Central memory CD8-positive, alpha-beta T cell (primary cell): ENCODE results near the gene SLC25A41.
"Not testable (repeated sequence)": the region's sequence is repeated elsewhere in the genome, so short reads cannot be mapped to it uniquely, and the experiment has no call there.

Experiments used
- ATAC-seq: fragments of 150-1000 bp; cut with Tn5 transposase; replicated peaks from 2 replicates; pipeline ENCODE4 v1.10.0; 2022; ENCODE audit warnings: mild to moderate bottlenecking, moderate FRiP score, moderate number of reproducible peaks; ENCODE audit not compliant: poor library complexity, severe bottlenecking; ENCODE audit errors: extremely low read depth
- DNase-seq, 2 donors: peaks; one replicate each; pipeline ENCODE4 v3.0.0; 2021; ENCODE audit warnings: low spot score in 2 of 2
- H3K27ac Mint-ChIP-seq: one replicate; pipeline ENCODE4 v1.8.0; 2022; ENCODE audit warnings: low read depth, mild to moderate bottlenecking, moderate library complexity, mixed read lengths
- H3K27me3 Mint-ChIP-seq: one replicate; pipeline ENCODE4 v1.8.0; 2022; ENCODE audit warnings: mixed read lengths
- H3K36me3 Mint-ChIP-seq: one replicate; pipeline ENCODE4 v1.8.0; 2022; ENCODE audit warnings: mild to moderate bottlenecking, moderate library complexity, mixed read lengths; ENCODE audit not compliant: insufficient read depth
- H3K4me1 Mint-ChIP-seq: one replicate; pipeline ENCODE4 v1.8.0; 2022; ENCODE audit warnings: mixed read lengths
- H3K4me3 Mint-ChIP-seq: one replicate; pipeline ENCODE4 v1.8.0; 2022; ENCODE audit warnings: mild to moderate bottlenecking, moderate library complexity, mixed read lengths
- H3K9me3 Mint-ChIP-seq: one replicate; pipeline ENCODE4 v1.8.0; 2022; ENCODE audit warnings: mixed read lengths

SLC25A41 gene

DNA sequence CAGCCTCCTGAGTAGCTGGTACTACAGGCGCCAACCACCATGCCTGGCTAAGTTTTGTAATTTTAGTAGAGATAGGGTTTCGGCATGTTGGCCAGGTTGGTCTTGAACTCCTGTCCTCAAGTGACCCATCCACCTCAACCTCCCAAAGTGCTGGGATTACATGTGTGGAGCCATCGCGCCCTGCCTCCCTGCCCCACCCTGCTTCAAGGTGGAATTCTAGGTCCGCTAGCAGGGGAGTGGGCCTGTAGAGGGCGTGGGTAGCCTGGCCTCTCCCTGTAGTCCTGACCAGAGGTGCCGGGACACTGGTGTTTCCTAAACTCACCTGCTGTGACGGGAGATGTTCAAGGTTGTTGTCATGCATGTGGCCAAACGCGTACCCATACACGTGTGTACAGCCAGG is 398 bp downstream of the SLC25A41 start:
- H3K27me3 Mint-ChIP-seq = no peaks in the 10 kb centered on the region
- H3K4me3 Mint-ChIP-seq = no peak overlapping the region
- DNase-seq = no peak
- no peak for ATAC-seq
- H3K4me1 Mint-ChIP-seq = peaks cover 11% of the 10 kb centered on the region
- no peaks in the 10 kb centered on the region for H3K9me3 Mint-ChIP-seq
- H3K27ac Mint-ChIP-seq = no peak overlapping the region
- H3K36me3 Mint-ChIP-seq = no peaks in the 10 kb centered on the region

DNA sequence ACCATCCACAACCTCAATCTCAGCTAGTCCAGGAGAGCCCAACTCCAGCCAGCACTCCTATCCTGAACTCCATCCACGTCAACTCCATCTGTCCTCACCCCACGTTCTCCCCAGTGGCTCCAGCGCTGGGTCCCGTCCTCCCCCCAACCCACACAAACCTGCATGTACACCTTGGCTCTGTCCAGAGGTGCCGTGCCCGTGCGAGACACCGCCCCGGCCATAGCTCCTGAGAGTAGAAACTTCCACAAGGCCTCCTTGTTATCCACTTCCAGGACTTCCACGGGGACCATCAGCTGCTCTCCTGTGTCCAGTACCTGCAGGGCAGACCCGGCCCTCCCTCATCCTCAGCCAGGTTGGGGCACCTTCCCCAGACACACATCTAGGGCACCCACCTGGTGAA is 1.7 kb downstream of the SLC25A41 start:
- no peak overlapping the region for H3K4me3 Mint-ChIP-seq
- H3K4me1 Mint-ChIP-seq = peaks cover 11% of the 10 kb centered on the region
- no peaks in the 10 kb centered on the region for H3K36me3 Mint-ChIP-seq
- H3K27me3 Mint-ChIP-seq = no peaks in the 10 kb centered on the region
- no peak for DNase-seq
- H3K27ac Mint-ChIP-seq = no peak overlapping the region
- ATAC-seq = no peak
- no peaks in the 10 kb centered on the region for H3K9me3 Mint-ChIP-seq

DNA sequence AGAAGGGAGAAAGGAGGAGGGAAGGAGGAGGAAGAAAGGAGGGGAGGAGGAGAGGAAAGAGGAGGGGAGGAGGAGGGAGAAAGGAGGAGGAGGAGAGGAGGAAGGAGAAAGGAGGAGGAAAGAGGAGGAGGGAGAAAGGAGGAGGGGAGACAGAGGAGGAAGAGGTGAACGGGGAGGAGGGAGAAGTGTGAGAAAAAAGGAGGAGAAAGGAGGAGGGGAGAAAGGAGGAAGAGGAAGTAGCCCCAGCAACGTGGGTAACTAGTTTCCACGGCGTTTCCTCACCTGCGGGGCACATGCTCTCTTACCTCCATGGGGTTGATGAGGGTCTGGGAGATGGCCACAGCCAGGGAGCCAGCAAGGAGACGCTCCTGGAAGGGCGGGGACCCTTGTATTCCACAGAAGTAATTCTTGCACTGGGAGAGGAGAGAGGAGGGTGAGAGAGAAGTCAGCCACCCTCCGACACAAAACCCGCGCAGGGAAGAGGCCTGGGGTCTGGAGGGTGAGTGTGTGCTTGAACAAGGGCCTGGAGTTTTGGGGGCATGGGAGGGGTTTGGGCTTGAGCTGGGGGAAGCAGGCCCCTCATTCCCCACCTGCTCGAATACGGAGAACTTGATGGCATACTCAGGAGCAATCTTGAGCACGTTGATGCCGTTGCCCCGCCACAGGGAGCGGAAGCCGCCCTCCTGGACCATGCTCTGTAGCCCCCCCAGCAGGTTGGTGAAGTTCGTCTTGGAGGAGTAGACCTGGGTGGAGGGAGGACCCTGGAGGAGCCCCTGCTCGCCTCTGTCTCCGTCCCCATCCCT is 3.9 kb downstream of the SLC25A41 start:
- H3K4me1 Mint-ChIP-seq = peaks cover 21% of the 10 kb centered on the region
- DNase-seq (no peak), ATAC-seq (no peak)
- peaks cover 6% of the 10 kb centered on the region for H3K36me3 Mint-ChIP-seq
- peak overlapping the region; percentile 32 for H3K27ac Mint-ChIP-seq
- H3K9me3 Mint-ChIP-seq = no peaks in the 10 kb centered on the region
- no peaks in the 10 kb centered on the region for H3K27me3 Mint-ChIP-seq
- no peak overlapping the region for H3K4me3 Mint-ChIP-seq

DNA sequence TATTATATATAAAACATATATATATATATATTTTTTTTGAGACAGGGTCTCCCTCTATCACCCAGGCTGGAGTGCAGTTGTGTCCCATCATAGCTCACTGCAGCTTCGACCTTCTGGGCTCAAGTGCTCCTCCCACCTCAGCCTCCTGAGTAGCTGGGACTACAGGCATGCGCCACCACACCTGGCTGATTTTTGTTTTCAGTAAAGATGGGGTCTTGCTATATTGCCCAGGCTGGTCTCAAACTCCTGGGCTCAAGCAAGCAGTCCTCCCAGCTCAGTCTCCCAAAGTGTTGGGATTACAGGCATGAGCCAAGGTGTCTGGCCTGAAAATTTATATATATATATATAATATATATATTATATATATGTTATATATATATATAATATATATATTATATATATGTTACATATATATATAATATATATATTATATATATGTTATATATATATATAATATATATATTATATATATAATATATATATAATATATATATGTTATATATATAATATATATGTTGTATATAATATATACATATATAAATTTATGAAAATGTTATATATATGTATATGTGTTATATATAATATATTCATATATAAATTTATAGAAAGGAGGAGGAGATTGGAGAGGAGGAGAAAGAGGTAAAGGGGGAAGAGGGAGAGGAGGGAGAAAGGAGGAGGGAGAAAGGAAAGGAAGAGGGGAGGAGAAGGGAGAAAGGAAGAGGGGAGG is 4.7 kb downstream of the SLC25A41 start:
- not testable (repeated sequence) for DNase-seq, ATAC-seq, H3K36me3 Mint-ChIP-seq, H3K9me3 Mint-ChIP-seq, H3K4me3 Mint-ChIP-seq, H3K27me3 Mint-ChIP-seq, H3K27ac Mint-ChIP-seq
- H3K4me1 Mint-ChIP-seq = peaks cover 23% of the 10 kb centered on the region

DNA sequence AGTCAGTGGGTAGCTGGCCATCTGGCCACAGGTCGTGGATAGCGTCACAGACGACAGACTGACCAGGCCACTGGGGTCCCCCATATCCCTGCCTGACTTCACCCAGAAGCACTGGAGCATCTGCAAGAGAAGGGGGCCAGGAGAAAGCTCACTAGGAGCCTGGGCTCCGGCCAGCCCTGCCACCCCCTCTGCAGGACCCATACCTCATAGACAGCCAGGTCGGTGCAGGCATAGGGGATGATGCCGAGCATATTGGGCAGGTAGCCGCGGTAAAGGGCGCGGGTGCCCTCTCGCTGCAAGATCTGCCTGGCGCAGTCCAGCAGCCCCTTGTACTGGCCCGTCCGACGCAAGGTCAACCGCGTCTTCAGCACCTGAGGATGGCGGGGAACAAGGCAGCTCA is 6.4 kb downstream of the SLC25A41 start:
- H3K27me3 Mint-ChIP-seq = no peaks in the 10 kb centered on the region
- ATAC-seq (no peak), DNase-seq (no peak)
- H3K27ac Mint-ChIP-seq = no peak overlapping the region
- H3K9me3 Mint-ChIP-seq = no peaks in the 10 kb centered on the region
- no peak overlapping the region for H3K4me3 Mint-ChIP-seq
- H3K4me1 Mint-ChIP-seq = peaks cover 40% of the 10 kb centered on the region
- H3K36me3 Mint-ChIP-seq = peaks cover 10% of the 10 kb centered on the region

DNA sequence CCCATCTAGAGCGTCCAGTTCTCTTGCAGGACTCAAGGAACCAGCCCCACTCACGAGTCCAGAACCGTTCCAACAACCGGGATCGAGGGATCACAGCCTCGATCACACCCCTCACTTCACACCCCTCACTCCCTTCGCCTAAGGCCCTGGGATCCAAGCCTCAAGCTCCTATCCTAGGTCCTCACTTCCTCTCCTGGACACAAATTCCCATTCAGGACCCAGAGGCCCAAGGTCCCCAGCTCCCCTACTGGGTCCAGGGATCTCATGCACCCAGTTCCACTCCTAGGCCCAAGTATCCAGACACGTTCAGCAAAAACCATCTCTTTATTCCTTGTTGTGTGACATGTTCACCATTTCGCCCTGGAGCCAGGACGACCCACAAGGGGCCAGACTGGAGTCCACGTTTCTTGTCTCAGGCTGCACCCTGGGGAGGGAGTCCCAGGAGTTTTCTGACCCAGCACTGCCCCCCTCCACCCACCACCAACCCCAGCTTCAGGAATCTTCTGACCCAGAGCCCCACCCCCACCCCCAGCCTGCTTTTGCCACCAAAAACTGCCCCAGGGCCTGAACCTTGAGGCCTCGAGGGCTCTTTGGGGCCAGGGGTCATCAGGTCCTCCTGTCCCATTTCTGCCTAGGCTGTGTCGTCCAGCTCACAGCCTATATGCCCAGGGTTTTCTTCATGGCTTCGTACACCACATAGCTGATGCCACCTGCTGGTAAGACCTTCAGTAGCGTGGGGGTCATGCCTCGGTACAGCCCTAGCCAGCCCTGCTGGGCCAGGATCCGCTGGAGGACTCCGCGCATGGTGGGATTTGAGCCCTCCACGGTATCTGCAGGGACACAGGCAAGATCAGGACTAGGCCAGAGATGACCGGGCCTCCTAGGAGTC is 7.6 kb downstream of the SLC25A41 start:
- H3K4me3 Mint-ChIP-seq = peak overlapping the region; percentile 69

DNA sequence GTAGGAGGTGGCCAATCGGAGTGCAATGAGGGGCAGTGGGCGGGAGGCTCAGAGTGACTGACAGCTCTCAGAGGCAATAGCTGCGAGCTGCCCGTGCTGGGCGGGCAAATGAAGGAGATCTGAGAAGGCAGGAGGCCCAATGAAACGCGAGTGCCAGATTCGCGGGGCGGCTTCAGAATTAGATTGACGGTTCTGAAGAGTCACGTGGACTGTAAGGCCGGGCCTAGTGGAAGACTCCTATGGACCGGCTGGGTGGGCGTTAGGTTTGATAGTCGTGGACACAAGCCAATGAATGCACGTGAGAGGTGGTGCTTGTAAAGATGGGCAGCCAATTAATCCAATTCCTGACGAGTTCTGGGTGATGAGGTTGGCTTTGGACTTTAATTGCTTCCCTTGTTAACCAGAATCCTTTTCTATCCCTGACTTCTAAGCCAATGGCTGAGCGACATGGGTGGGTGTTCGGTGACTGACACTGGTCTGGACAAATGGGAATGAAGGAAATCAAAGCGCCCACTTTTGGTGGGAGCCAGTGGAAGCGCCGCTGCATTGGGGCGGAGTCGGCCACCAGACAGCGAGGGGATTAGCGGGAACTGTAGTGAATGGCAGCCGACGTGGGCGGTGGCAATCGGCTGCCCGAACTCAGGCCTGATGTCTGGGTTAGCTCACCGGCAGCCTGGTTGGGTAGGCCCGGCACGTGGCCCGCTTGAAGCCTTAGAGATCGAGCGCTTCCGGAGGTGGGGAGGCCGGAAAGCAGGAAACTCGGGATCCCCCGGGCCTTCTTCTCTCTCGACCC is 8.4 kb downstream of the SLC25A41 start:
- peak; percentile 92 to 100 for DNase-seq
- Mint-ChIP-seq H3K27ac (peak overlapping the region; percentile 72), H3K4me1 (peaks cover 37% of the 10 kb centered on the region), H3K27me3 (no peaks in the 10 kb centered on the region), H3K9me3 (no peaks in the 10 kb centered on the region), H3K4me3 (peak overlapping the region; percentile 69), H3K36me3 (peaks cover 15% of the 10 kb centered on the region)
- peak; percentile 91 for ATAC-seq

More for the DNA sequence above, 7.6 kb downstream of the SLC25A41 start:
- peak overlapping the region; percentile 72 for H3K27ac Mint-ChIP-seq
- DNase-seq = no peak
- no peaks in the 10 kb centered on the region for H3K9me3 Mint-ChIP-seq
- ATAC-seq = no peak
- peaks cover 42% of the 10 kb centered on the region for H3K4me1 Mint-ChIP-seq
- H3K27me3 Mint-ChIP-seq = no peaks in the 10 kb centered on the region
- peaks cover 13% of the 10 kb centered on the region for H3K36me3 Mint-ChIP-seq

DNA sequence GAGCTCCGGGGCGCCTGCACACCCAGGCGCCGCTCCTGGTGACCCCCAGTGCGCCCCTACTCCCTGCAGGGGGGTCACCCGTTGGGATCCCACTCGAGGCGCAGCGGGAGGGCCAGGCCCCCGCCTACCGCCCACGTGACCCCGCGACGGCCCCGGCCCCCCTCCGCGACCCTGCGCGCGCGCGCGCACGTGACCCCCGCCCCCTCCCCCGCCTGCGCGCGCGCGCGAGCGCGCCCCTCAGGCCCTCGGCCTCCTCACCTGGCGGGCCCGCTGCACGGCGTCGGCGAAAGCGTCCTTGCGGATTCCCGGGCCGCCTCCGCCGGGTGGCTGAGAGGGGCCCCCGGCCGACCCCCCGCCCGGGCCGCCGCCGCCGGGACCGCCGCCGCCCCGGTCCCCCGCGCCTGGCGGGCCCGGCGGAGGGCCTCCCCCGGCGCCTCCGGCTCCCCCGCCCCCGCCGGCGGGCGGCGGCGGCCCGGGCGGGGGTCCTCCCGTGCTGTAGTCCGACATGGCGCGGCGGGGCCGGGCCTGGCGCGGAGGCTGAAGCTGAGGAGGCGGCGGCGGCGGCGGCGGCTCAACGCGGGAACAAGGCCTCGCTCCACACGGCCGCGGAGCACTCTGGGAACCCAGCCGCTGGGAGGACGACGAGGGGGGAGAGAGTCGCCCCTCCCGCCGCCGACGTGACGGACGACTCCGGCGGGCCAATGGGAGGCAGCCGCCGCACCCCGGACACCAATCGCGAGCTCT is 9.2 kb downstream of the SLC25A41 start, which contains the start of gene KHSRP:
TSS of gene KHSRP (minus strand) at position 617 of the 744 bp plus-strand sequence. CDS start at position 507, 110 bp downstream.
- Mint-ChIP-seq H3K4me1 (peaks cover 37% of the 10 kb centered on the region), H3K27me3 (no peaks in the 10 kb centered on the region), H3K36me3 (peaks cover 17% of the 10 kb centered on the region), H3K9me3 (no peaks in the 10 kb centered on the region), H3K27ac (peak within 1 kb of the TSS; percentile 72), H3K4me3 (peak within 1 kb of the TSS; percentile 78)
- no peak for ATAC-seq
- no peak for DNase-seq

DNA sequence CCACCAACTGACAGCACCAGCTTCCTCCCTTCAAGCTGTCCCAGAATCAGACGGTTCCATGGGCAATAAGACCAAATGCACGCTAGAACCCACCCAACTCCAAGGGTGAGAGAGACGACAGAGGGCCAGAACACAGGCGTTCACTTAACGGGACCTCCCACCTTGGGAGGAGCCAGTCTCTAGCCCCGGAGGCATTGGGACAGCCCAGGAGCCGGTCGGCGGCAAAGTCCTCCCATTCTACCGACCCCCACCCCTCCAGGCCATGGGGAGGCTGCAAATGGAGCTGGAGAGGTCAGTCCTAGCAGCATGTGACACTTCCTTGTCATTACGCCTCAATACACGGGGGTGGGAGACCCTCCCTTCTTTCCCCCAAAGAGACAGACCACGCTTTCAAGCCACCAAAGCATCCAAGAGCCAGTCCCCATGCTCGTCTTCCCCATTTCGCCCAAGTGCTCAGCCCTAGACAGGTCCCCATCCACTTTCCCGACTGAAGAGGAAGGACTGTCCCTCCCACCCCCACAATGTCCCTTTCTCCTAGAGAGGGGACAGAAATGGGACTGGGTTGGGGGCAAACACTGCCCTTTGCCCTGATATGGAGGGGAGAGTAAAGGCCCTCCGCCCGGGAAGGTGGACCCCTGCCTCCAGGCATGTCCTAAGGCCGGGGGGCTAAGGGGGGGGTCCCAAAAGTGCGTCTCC is 9.9 kb downstream of the SLC25A41 start:
- peak overlapping the region; percentile 48 for H3K27ac Mint-ChIP-seq
- H3K4me1 Mint-ChIP-seq = peaks cover 37% of the 10 kb centered on the region
- DNase-seq (no peak), ATAC-seq (no peak)
- no peaks in the 10 kb centered on the region for H3K27me3 Mint-ChIP-seq
- H3K36me3 Mint-ChIP-seq = peaks cover 18% of the 10 kb centered on the region
- peak overlapping the region; percentile 78 for H3K4me3 Mint-ChIP-seq
- H3K9me3 Mint-ChIP-seq = no peaks in the 10 kb centered on the region

DNA sequence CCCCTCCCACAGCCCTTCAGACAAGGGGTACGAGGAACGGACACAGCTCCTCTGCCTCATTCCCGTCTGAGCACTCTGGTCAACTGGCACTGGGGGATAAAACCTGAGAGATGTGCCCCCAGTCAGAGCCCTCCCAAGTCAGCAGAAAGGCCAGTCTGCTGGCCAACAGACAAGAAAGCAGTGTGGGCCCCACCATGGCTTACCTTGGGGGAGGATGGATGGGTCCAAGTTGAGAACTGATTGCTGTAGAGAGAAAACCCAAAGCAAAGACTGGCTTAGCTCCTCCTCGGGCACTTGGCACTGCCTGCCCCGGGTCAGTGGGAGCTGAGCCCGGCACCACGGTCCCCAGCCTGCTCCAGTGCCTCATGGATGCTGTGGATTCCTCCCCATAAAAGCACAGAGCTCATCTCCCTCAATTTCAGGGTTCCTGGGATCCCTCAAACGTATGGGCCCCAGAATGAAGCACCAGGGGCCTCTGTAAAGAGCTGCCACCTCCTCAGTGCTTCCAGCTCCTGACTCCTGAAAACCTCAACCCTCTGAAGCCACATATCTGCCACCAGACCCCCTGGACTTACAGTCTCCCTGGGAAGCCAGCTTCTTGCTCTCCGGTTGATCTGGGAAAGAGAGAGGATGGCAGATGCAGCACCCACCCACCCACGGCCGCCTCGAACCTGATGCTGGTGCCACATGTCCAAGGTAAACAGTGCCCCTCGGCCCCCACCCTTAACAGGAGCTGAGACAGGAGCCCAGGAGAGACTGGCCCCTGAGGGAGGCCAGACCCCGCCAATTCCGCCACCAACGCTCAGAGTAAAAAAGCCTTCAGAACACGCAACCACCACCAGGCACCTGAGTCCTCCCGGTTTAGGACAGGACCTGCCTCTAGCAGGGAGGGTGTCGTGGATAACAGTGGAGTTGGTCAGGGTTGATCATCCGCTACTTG is 12.2 kb downstream of the SLC25A41 start:
- H3K27me3 Mint-ChIP-seq = no peaks in the 10 kb centered on the region
- ATAC-seq (no peak), DNase-seq (no peak)
- H3K4me3 Mint-ChIP-seq = no peak overlapping the region
- H3K9me3 Mint-ChIP-seq = no peaks in the 10 kb centered on the region
- H3K27ac Mint-ChIP-seq = no peak overlapping the region
- H3K36me3 Mint-ChIP-seq = peaks cover 27% of the 10 kb centered on the region
- H3K4me1 Mint-ChIP-seq = peaks cover 37% of the 10 kb centered on the region
